Stomach (tissue), 9 donors: Measurements from ENCODE around the gene SMG9. TPM values are rescaled to one million over a fixed set of nuclear protein-coding genes. Genes with fewer than 3 reads are reported as not detected.
A peak's percentile ranks its signal among the peaks of the same experiment; 100 is the strongest.

ENCODE experiments used
- DNase-seq, 2 donors: peaks; one replicate each; pipeline versions ENCODE4 v3.0.0 to v3.0.0-alpha.2; 2013 to 2019
- H3K27ac ChIP-seq, 5 donors: fragments of 200-600 bp in 4 of 5; sonication (generic) in 4 of 5; one replicate each; pipeline ENCODE4 v1.5.1; 2013 to 2019; ENCODE audit warnings: mild to moderate bottlenecking in 1 of 5, moderate library complexity in 1 of 5
- H3K27me3 ChIP-seq, 3 donors: fragments of 200-600 bp; sonication (generic); one replicate each; pipeline ENCODE4 v1.5.1; 2017 to 2019; ENCODE audit warnings: mixed run types in 1 of 3
- H3K36me3 ChIP-seq, 4 donors: fragments of 200-600 bp; sonication (generic); 1 replicate in 3 of 4; 2 replicates in 1 of 4; pipeline ENCODE4 v1.5.1; 2016 to 2019
- H3K4me1 ChIP-seq, 4 donors: fragments of 200-600 bp; sonication (generic); one replicate each; pipeline ENCODE4 v1.5.1; 2016 to 2019
- H3K4me3 ChIP-seq, 4 donors: fragments of 200-600 bp; sonication (generic) in 3 of 4; one replicate each; pipeline ENCODE4 v1.5.1; 2016 to 2019; ENCODE audit warnings: mild to moderate bottlenecking in 1 of 4
- H3K9me3 ChIP-seq, 4 donors: fragments of 200-600 bp; sonication (generic); one replicate each; pipeline ENCODE4 v1.5.1; 2016 to 2019
- EP300 ChIP-seq: sonication (generic); formaldehyde crosslinking; IDR thresholded peaks from one replicate; pipeline ENCODE4 v1.6.1; 2017; ENCODE audit warnings: antibody characterized with exemption
- POLR2A ChIP-seq, 4 donors: fragments of 450-650 bp; IDR thresholded peaks; one replicate each; pipeline ENCODE4 v1.6.1; 2016; ENCODE audit warnings: antibody characterized with exemption in 4 of 4, control low read depth in 2 of 4, mild to moderate bottlenecking in 1 of 4, moderate library complexity in 1 of 4
- POLR2AphosphoS5 ChIP-seq, 3 donors: sonication (generic); formaldehyde crosslinking; IDR thresholded peaks; one replicate each; pipeline ENCODE4 v1.6.1; 2016; ENCODE audit warnings: antibody characterized with exemption in 3 of 3
- WGBS, 5 donors: extraction: QIAGEN DNeasy Blood & Tissue Kit in 3 of 5; methylation state at CpG; one replicate each; pipeline versions ENCODE4 v1.1.5 to v1.1.7; 2013 to 2018; 5-methylcytosine and 5-hydroxymethylcytosine counted together
- intact Hi-C: fragments of 100-400 bp; cut with DNase I; formaldehyde crosslinking; loops from one replicate; pipeline ENCODE4 v1.15.1; 2023; ENCODE audit warnings: low total_unique reads
- polyA plus RNA-seq, 3 donors: library from polyadenylated mRNA; stranded (reverse); fragments of 200-250 nt; gene quantifications; one replicate each; pipeline ENCODE4 v1.2.3, GENCODE V29; 2013
- total RNA-seq, 5 donors: library from RNA; depleted of rRNA; stranded (reverse); fragments of >200 nt; gene quantifications; one replicate each; pipeline versions ENCODE4 v1.1.0 to v1.2.3, GENCODE V29; 2014 to 2016
- TF ChIP-seq, protein P1 (sequence below), 7 experiments: fragments of 450-650 bp in 4 of 7; fragments of 200-600 bp in 3 of 7; sonication (generic) in 3 of 7; IDR thresholded peaks; one replicate each; pipeline ENCODE4 v1.5.1; 2016 to 2019; ENCODE audit warnings: antibody characterized with exemption in 7 of 7, control low read depth in 2 of 7, mild to moderate bottlenecking in 1 of 7
- donor health status: healthy with polysubstance abuse.
- donor health status: Bipolar disorder and iron deficiency.
- donor health status: healthy.

SMG9 gene
- total and polyA plus RNA-seq, 8 donors = 3.5 to 59.4 (median 17.0) TPM

DNA sequence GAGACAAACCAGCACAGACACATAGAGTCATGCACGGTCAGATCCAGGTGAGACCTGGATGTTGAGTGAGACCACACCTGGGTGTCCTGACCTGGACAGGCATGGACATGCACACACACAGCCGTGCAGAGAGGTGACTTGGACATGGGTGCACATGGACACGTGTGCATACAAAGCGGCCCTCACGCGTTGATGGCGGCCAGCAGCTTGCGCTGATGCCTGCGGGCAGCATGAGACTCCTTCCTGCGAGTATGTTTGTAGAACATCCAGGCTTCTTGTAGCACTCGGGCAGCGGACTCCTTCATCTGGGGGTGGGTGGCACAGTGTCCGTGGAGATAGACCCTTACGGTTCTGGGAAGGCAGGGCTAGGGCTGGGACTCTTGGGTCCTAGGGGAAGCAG is 14.5 kb upstream of the SMG9 start:
- H3K27ac ChIP-seq = peak overlapping the region in 4 of 5 donors; percentile 17 to 79 (median 56)
- peaks cover 6 to 63% (median 28%) of the 10 kb centered on the region in 4 donors for H3K4me1 ChIP-seq
- no peak for DNase-seq
- peaks cover 0 to 45% (median 16%) of the 10 kb centered on the region in 4 donors for H3K36me3 ChIP-seq
- intact Hi-C loops = no loop called here
- WGBS, 5 donors = 83 to 88% (median 87%) methylated on average over 11 to 14 of the region's 14 CpGs
- H3K27me3 ChIP-seq = peaks cover 0 to 4% (median 0%) of the 10 kb centered on the region in 3 donors
- TF ChIP-seq EP300 = no peak
- TF ChIP-seq, protein P1, sequence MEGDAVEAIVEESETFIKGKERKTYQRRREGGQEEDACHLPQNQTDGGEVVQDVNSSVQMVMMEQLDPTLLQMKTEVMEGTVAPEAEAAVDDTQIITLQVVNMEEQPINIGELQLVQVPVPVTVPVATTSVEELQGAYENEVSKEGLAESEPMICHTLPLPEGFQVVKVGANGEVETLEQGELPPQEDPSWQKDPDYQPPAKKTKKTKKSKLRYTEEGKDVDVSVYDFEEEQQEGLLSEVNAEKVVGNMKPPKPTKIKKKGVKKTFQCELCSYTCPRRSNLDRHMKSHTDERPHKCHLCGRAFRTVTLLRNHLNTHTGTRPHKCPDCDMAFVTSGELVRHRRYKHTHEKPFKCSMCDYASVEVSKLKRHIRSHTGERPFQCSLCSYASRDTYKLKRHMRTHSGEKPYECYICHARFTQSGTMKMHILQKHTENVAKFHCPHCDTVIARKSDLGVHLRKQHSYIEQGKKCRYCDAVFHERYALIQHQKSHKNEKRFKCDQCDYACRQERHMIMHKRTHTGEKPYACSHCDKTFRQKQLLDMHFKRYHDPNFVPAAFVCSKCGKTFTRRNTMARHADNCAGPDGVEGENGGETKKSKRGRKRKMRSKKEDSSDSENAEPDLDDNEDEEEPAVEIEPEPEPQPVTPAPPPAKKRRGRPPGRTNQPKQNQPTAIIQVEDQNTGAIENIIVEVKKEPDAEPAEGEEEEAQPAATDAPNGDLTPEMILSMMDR (IDR thresholded peaks at IDR 0.05) = no peak
- TF ChIP-seq POLR2AphosphoS5 (IDR thresholded peaks at IDR 0.05) = no peak
- no peak for TF ChIP-seq POLR2A (IDR thresholded peaks at IDR 0.05)
- no peak overlapping the region for H3K4me3 ChIP-seq
- H3K9me3 ChIP-seq = no peaks in the 10 kb centered on the region

DNA sequence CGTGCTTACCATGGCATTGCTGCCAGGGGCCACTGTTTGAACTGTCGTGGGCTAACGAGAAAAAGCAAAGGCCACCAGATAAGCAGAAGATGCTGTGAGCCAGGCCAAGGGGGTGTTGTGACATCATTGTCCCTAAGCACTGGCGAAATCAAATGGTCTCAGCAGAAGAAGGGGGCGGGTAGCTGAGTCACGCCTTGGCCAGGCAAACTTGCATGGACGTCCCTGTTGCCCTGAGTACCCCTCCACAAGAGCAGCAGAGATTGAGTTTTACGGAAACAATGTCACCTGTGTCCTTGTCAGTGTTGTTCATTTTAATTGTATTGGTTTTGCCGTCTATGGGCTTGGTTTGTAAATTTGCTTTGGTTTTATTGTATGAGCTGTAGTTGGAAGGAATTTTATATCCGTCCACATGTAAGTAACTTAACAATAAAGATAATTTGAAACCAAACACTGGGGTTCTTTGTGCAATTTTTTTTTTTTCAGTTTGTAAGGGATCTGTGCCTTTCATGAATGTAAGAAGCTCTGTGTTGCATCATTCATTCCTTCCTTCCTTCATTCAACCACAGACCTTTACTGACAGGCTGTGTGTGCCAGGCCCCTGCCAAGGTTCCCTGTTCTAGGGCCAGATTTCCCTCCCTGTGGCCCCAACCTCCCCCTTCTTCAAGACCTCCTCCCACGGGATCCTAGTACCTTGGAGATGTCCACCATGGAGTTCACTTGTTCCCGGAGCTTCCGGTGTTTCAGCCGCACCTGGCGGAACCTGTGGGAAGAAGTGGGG is 13.7 kb upstream of the SMG9 start:
- Histone ChIP-seq H3K9me3 (no peaks in the 10 kb centered on the region), H3K36me3 (peaks cover 0 to 38% (median 16%) of the 10 kb centered on the region in 4 donors), H3K4me1 (peaks cover 0 to 62% (median 20%) of the 10 kb centered on the region in 4 donors), H3K27me3 (no peaks in the 10 kb centered on the region), H3K27ac (peak overlapping the region in 4 of 5 donors; percentile 17 to 79 (median 56)), H3K4me3 (no peak overlapping the region)
- WGBS, 5 donors = 34 to 57% (median 47%) methylated on average over 15 of the region's 15 CpGs
- intact Hi-C loops = no loop called here
- DNase-seq = peak; percentile 48 to 72
- TF ChIP-seq, protein P1 (IDR thresholded peaks at IDR 0.05) = no peak
- no peak for TF ChIP-seq EP300
- no peak for TF ChIP-seq POLR2A (IDR thresholded peaks at IDR 0.05)
- TF ChIP-seq POLR2AphosphoS5 (IDR thresholded peaks at IDR 0.05) = no peak

DNA sequence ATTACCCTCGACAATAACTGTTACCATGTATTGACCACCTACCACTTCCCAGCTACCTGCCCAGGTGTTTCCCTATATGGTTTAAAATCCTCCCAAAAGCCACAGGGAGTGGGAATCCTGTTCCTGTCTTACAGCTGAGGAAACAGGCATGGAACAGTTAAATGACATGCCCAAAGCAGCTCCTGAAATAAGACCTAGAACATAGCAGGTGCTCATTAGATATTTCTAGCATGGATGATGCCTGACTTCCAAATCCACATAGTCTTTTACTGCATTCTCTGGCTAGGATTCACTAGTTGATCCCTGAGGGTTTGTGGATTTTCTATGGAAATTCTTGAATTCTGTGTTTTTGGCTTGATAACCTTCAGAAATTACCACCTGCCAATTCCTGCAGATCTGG is 13.1 kb upstream of the SMG9 start:
- WGBS, 5 donors = 44 to 95% (median 80%) methylated on average over 1 of the region's 1 CpG
- Histone ChIP-seq H3K4me3 (no peak overlapping the region), H3K36me3 (peaks cover 0 to 33% (median 16%) of the 10 kb centered on the region in 4 donors), H3K9me3 (no peaks in the 10 kb centered on the region), H3K27ac (peak overlapping the region in 4 of 5 donors; percentile 24 to 79 (median 56)), H3K4me1 (peaks cover 0 to 64% (median 19%) of the 10 kb centered on the region in 4 donors), H3K27me3 (no peaks in the 10 kb centered on the region)
- no peak for TF ChIP-seq POLR2A (IDR thresholded peaks at IDR 0.05)
- TF ChIP-seq, protein P1 (IDR thresholded peaks at IDR 0.05) = no peak
- no peak for TF ChIP-seq EP300
- TF ChIP-seq POLR2AphosphoS5 (IDR thresholded peaks at IDR 0.05) = no peak
- intact Hi-C loops = no loop called here
- DNase-seq = no peak

DNA sequence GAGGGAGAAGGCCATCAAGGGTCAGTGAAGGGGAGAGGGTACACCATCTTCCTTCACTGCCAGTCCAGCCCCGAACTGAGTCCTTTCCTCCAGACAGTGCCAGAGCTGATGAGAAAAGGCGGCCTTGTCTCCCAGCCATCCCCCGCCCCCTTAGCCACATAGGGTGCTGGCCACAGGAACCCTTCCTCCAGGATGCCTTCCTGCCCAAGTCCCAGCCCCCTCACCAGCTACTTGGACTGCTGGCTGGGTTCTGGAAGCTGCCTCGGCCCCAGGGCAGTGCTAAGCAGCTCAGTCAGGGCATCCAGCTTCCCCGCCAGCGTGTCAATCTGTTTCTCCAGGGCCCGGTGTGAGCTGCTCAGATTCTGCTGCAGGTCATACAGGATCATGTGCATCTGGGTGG is 12.6 kb upstream of the SMG9 start:
- H3K36me3 ChIP-seq = peaks cover 0 to 33% (median 16%) of the 10 kb centered on the region in 4 donors
- 69 to 93% (median 85%) methylated on average over 5 to 7 of the region's 7 CpGs for WGBS, 5 donors
- H3K4me1 ChIP-seq = peaks cover 0 to 64% (median 19%) of the 10 kb centered on the region in 4 donors
- DNase-seq = no peak
- TF ChIP-seq, protein P1 (IDR thresholded peaks at IDR 0.05) = no peak
- TF ChIP-seq EP300 = no peak
- TF ChIP-seq POLR2AphosphoS5 (IDR thresholded peaks at IDR 0.05) = no peak
- no peak for TF ChIP-seq POLR2A (IDR thresholded peaks at IDR 0.05)
- H3K27me3 ChIP-seq = no peaks in the 10 kb centered on the region
- intact Hi-C loops = no loop called here
- no peak overlapping the region for H3K4me3 ChIP-seq
- peak overlapping the region in 3 of 5 donors; percentile 24 to 79 (median 77) for H3K27ac ChIP-seq
- no peaks in the 10 kb centered on the region for H3K9me3 ChIP-seq
